GM12878 (cell line): ENCODE results near the gene PRRC2C. TPM values are rescaled to one million over a fixed set of nuclear protein-coding genes. Genes with fewer than 3 reads are reported as not detected.

Experiments
- ASH2L ChIP-seq: fragments of 300-600, 200-600 bp; sonication (generic); IDR thresholded peaks from 2 replicates; pipeline ENCODE4 v1.6.1; 2017; ENCODE audit warnings: low read depth, mild to moderate bottlenecking, borderline replicate concordance
- BCL11A ChIP-seq: IDR thresholded peaks from 2 replicates; pipeline ENCODE4 v1.6.1; 2011; ENCODE audit warnings: low read depth, low read length
- BCLAF1 ChIP-seq: fragments of 450-650 bp; IDR thresholded peaks from 2 replicates; pipeline ENCODE4 v1.6.1; 2017; ENCODE audit warnings: antibody characterized with exemption, mild to moderate bottlenecking, moderate library complexity
- CEBPB ChIP-seq, 2 experiments: fragments of 150-350 bp in 1 of 2; IDR thresholded peaks; 2 replicates each; pipeline ENCODE4 v1.6.1; 2012 to 2014; ENCODE audit warnings: low read depth in 2 of 2, low read length in 2 of 2, borderline replicate concordance in 1 of 2, inconsistent platforms in 1 of 2
- DPF2 ChIP-seq: fragments of 450-650 bp; IDR thresholded peaks from 2 replicates; pipeline ENCODE4 v1.6.1; 2017; ENCODE audit warnings: mild to moderate bottlenecking
- EP300 ChIP-seq, 2 experiments: fragments of 150-350 bp in 1 of 2; IDR thresholded peaks; 2 replicates each; pipeline ENCODE4 v1.6.1; 2011 to 2012; ENCODE audit warnings: low read depth in 2 of 2, low read length in 2 of 2, borderline replicate concordance in 1 of 2, improper control_type of control experiment in 1 of 2, inconsistent platforms in 1 of 2; ENCODE audit not compliant: control insufficient read depth in 1 of 2
- ETV6 ChIP-seq, 2 experiments: fragments of 450-650 bp in 1 of 2; IDR thresholded peaks in 1 of 2; conservative IDR thresholded peaks in 1 of 2; 2 replicates each; pipeline ENCODE4 v1.6.1; 2014; ENCODE audit warnings: antibody characterized with exemption in 1 of 2, borderline replicate concordance in 1 of 2, low read depth in 1 of 2, mild to moderate bottlenecking in 1 of 2, moderate library complexity in 1 of 2
- GATAD2B ChIP-seq: fragments of 450-650 bp; conservative IDR thresholded peaks from 2 replicates; pipeline ENCODE4 v1.6.1; 2017; ENCODE audit warnings: low read depth, mild to moderate bottlenecking, moderate library complexity
- NRF1 ChIP-seq: conservative IDR thresholded peaks from 2 replicates; pipeline ENCODE4 v1.6.1; 2011; ENCODE audit warnings: mild to moderate bottlenecking, low read depth, low read length, improper control_type of control experiment
- POU2F2 ChIP-seq: IDR thresholded peaks from 3 replicates; pipeline ENCODE4 v1.6.1; 2011; ENCODE audit warnings: low read depth, mild to moderate bottlenecking, low read length, borderline replicate concordance
- RAD21 ChIP-seq: IDR thresholded peaks from 2 replicates; pipeline ENCODE4 v1.6.1; 2011; ENCODE audit warnings: mild to moderate bottlenecking, low read depth, low read length, moderate library complexity; ENCODE audit not compliant: insufficient read depth
- RCOR1 ChIP-seq: conservative IDR thresholded peaks from 2 replicates; pipeline ENCODE4 v1.6.1; 2012; ENCODE audit warnings: low read depth, low read length, improper control_type of control experiment
- SUPT20H ChIP-seq: IDR thresholded peaks from 2 replicates; pipeline ENCODE4 v1.6.1; 2011; ENCODE audit warnings: low read depth, mild to moderate bottlenecking, low read length, moderate library complexity, borderline replicate concordance; ENCODE audit not compliant: control insufficient read depth
- TCF3 ChIP-seq: IDR thresholded peaks from 2 replicates; pipeline ENCODE4 v1.6.1; 2012; ENCODE audit warnings: low read depth, mild to moderate bottlenecking, low read length, borderline replicate concordance; ENCODE audit not compliant: insufficient read depth
- TCF7 ChIP-seq: IDR thresholded peaks from 2 replicates; pipeline ENCODE4 v1.6.1; 2014; ENCODE audit warnings: antibody characterized with exemption, borderline replicate concordance
- USF1 ChIP-seq: IDR thresholded peaks from 2 replicates; pipeline ENCODE4 v1.6.1; 2011; ENCODE audit warnings: borderline replicate concordance, low read depth, mild to moderate bottlenecking, moderate library complexity, mixed read lengths, low read length; ENCODE audit not compliant: insufficient read depth; ENCODE audit errors: extremely low read length
- ZBTB4 ChIP-seq: fragments of 450-650 bp; formaldehyde crosslinking; IDR thresholded peaks from 2 replicates; pipeline ENCODE4 v1.4.0; 2022; ENCODE audit warnings: mild to moderate bottlenecking, moderate library complexity
- ZNF217 ChIP-seq: fragments of 450-650 bp; IDR thresholded peaks from 2 replicates; pipeline ENCODE4 v1.6.1; 2017; ENCODE audit warnings: antibody characterized with exemption, mild to moderate bottlenecking
- polyA plus RNA-seq, 11 experiments: library from polyadenylated mRNA; depleted of rRNA in 4 of 11; unstranded in 6 of 11; stranded (reverse) in 5 of 11; fragments of >200 nt; fragmentation: Nextera tagmentation in 4 of 11; fragmentation: Illumina TruSeq in 1 of 11; extraction: Ambion mirVana in 4 of 11; extraction: Trizol in 1 of 11; gene quantifications; 1 replicate in 1 of 11; 2 replicates in 10 of 11; pipeline versions ENCODE4 v1.2.1 to v1.2.3, GENCODE V29; 2011 to 2016; ENCODE audit warnings: inconsistent platforms in 2 of 11, missing spikeins in 2 of 11, low read depth in 1 of 11
- total RNA-seq, 4 experiments: library from RNA; depleted of rRNA in 3 of 4; stranded (reverse); fragments of >200 nt in 3 of 4; fragmentation: Illumina TruSeq in 1 of 4; extraction: Trizol in 1 of 4; gene quantifications; 2 replicates each; pipeline versions ENCODE4 v1.2.1 to v1.2.3, GENCODE V29; 2013 to 2021

The PRRC2C gene
- total and polyA plus RNA-seq, 10 of the 15 experiments (the other 5 are each of a cell fraction or from before 2014, with no cell fraction given) = 53.4 to 182 (median 91.8) TPM

- peak; percentile 81 for TF ChIP-seq DPF2
- TF ChIP-seq RCOR1 = no peak
- no peak for TF ChIP-seq SUPT20H
- TF ChIP-seq GATAD2B = 0 out of 2 replicates have a peak, but pooled peaks have one; percentile 23
- no peak for TF ChIP-seq ASH2L
- no peak for TF ChIP-seq RAD21
- TF ChIP-seq BCL11A = 0 out of 2 replicates have a peak, but pooled peaks have one; percentile 16
- no peak for TF ChIP-seq EP300 (IDR thresholded peaks at IDR 0.05; ENCODE audit: borderline replicate concordance in 1 of 2, control insufficient read depth in 1 of 2, low read depth in 2 of 2, low read length in 2 of 2)
- TF ChIP-seq TCF3 = no peak
- peak in 1 of 2 experiments; percentile 59; a peak in 2 of 4 replicates for TF ChIP-seq CEBPB (IDR thresholded peaks at IDR 0.05; ENCODE audit: borderline replicate concordance in 1 of 2, low read depth in 2 of 2, low read length in 2 of 2)
- no peak for TF ChIP-seq POU2F2
- TF ChIP-seq NRF1 = no peak
- no peak for TF ChIP-seq ZNF217
- TF ChIP-seq ETV6 (conservative IDR thresholded peaks at IDR 0.05 in 1 of 2, IDR thresholded peaks at IDR 0.05 in 1 of 2; ENCODE audit: borderline replicate concordance in 1 of 2, low read depth in 1 of 2) = no peak
- no peak for TF ChIP-seq ZBTB4
- no peak for TF ChIP-seq BCLAF1
- TF ChIP-seq USF1 = no peak
- no peak for TF ChIP-seq TCF7
Measured at GRCh38 chr1:171606402-171606941, 121.1 kb downstream of the PRRC2C start (continued).
